ENCODE measurements around the gene GABRP.

DNA sequence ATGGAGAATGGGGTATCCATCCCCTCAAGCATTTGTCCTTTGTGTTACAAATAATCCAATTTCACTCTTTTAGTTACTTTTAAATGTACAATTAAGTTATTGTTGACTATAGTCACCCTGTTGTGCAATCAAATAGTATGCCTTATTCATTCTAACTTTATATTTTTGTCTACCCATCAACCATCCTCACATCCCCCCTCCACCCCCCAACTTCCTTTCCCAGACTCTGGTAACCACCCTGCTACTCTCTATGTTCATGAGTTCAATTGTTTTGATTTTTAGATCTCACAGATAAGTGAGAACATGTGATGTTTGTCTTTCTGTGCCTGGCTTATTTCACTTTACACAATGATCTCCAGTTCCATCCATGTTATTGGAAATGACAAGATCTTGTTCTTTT is 62.9 kb downstream of the GABRP start:
- TF ChIP-seq, protein P1, sequence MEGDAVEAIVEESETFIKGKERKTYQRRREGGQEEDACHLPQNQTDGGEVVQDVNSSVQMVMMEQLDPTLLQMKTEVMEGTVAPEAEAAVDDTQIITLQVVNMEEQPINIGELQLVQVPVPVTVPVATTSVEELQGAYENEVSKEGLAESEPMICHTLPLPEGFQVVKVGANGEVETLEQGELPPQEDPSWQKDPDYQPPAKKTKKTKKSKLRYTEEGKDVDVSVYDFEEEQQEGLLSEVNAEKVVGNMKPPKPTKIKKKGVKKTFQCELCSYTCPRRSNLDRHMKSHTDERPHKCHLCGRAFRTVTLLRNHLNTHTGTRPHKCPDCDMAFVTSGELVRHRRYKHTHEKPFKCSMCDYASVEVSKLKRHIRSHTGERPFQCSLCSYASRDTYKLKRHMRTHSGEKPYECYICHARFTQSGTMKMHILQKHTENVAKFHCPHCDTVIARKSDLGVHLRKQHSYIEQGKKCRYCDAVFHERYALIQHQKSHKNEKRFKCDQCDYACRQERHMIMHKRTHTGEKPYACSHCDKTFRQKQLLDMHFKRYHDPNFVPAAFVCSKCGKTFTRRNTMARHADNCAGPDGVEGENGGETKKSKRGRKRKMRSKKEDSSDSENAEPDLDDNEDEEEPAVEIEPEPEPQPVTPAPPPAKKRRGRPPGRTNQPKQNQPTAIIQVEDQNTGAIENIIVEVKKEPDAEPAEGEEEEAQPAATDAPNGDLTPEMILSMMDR (IDR thresholded peaks at IDR 0.05) = no peak
- no peak for TF ChIP-seq POLR2A (IDR thresholded peaks at IDR 0.05)
